ENCODE data around the gene GLI2.

The GLI2 gene

GRCh38 chr2:120773186-120773800 lies 37.6 kb downstream of the GLI2 start:
- DNase-seq, result no peak

GRCh38 chr2:120774557-120775160 lies 39.0 kb downstream of the GLI2 start:
- DNase-seq, result no peak

- no peak for DNase-seq
Measured at GRCh38 chr2:120775194-120775593, 39.5 kb downstream of the GLI2 start.

GRCh38 chr2:120775801-120776589 lies 40.3 kb downstream of the GLI2 start:
- no peak for DNase-seq

- DNase-seq, result no peak
Measured at GRCh38 chr2:120776649-120777048, 41.0 kb downstream of the GLI2 start.

GRCh38 chr2:120777170-120777751 lies 41.6 kb downstream of the GLI2 start:
- DNase-seq, result no peak

- no peak for DNase-seq
Measured at GRCh38 chr2:120777787-120778186, 42.1 kb downstream of the GLI2 start.

GRCh38 chr2:120778244-120778643 lies 42.6 kb downstream of the GLI2 start:
- no peak for DNase-seq

GRCh38 chr2:120779781-120780283 lies 44.2 kb downstream of the GLI2 start:
- DNase-seq, result no peak

- no peak for DNase-seq
Measured at GRCh38 chr2:120780402-120780801, 44.7 kb downstream of the GLI2 start.

GRCh38 chr2:120783371-120783791 lies 47.7 kb downstream of the GLI2 start:
- DNase-seq, result peak; percentile 27

- DNase-seq, result no peak
Measured at GRCh38 chr2:120783969-120784372, 48.3 kb downstream of the GLI2 start.
